DOHH2 (cell line): ENCODE measurements around the gene REG1A.

ENCODE experiments used
- H3F3A ChIP-seq: fragments of 200-600 bp; sonication (generic), shearing (Covaris generic); 2 replicates; pipeline ENCODE4 v1.6.0; 2016; ENCODE audit warnings: antibody characterized with exemption, mild to moderate bottlenecking; ENCODE audit not compliant: control insufficient read depth, insufficient read depth
- H3K27ac ChIP-seq: fragments of 200-600 bp; sonication (generic); 2 replicates; pipeline ENCODE4 v1.5.1; 2014; ENCODE audit warnings: low read depth, mild to moderate bottlenecking, low read length, moderate library complexity
- H3K27me3 ChIP-seq: fragments of 200-600 bp; sonication (generic); 2 replicates; pipeline ENCODE4 v1.6.1; 2014; ENCODE audit warnings: mild to moderate bottlenecking, low read length, mixed read lengths; ENCODE audit not compliant: control insufficient read depth
- H3K36me3 ChIP-seq: fragments of 200-600 bp; sonication (generic); 2 replicates; pipeline ENCODE4 v1.6.1; 2014; ENCODE audit warnings: mild to moderate bottlenecking, low read length, moderate library complexity, mixed read lengths; ENCODE audit not compliant: control insufficient read depth
- H3K4me1 ChIP-seq: fragments of 200-600 bp; sonication (generic); 2 replicates; pipeline ENCODE4 v1.6.1; 2014; ENCODE audit warnings: mild to moderate bottlenecking, low read length, mixed read lengths; ENCODE audit not compliant: control insufficient read depth
- H3K4me2 ChIP-seq: fragments of 200-600 bp; sonication (generic); 2 replicates; pipeline ENCODE4 v1.6.0; 2014; ENCODE audit warnings: mild to moderate bottlenecking, low read length, moderate library complexity
- H3K4me3 ChIP-seq: fragments of 200-600 bp; sonication (generic); 2 replicates; pipeline ENCODE4 v1.5.1; 2014; ENCODE audit warnings: mild to moderate bottlenecking, low read length, mixed read lengths
- H3K79me2 ChIP-seq: fragments of 200-600 bp; sonication (generic); 2 replicates; pipeline ENCODE4 v1.6.1; 2014; ENCODE audit warnings: mild to moderate bottlenecking, low read length, mixed read lengths; ENCODE audit not compliant: control insufficient read depth
- H3K9me2 ChIP-seq: fragments of 200-600 bp; sonication (generic); replicated peaks from 2 replicates; pipeline ENCODE4 v1.6.1; 2014; ENCODE audit warnings: mild to moderate bottlenecking, low read length, mixed read lengths; ENCODE audit not compliant: control insufficient read depth
- H3K9me3 ChIP-seq: fragments of 200-600 bp; sonication (generic); 2 replicates; pipeline ENCODE4 v1.6.1; 2014; ENCODE audit warnings: antibody characterized with exemption, low read length, mixed read lengths; ENCODE audit not compliant: control insufficient read depth, insufficient read depth
- H4K20me1 ChIP-seq: fragments of 200-600 bp; sonication (generic); 2 replicates; pipeline ENCODE4 v1.6.0; 2014; ENCODE audit warnings: low read depth, mild to moderate bottlenecking, antibody characterized with exemption, low read length, moderate library complexity; ENCODE audit not compliant: control insufficient read depth, insufficient read depth
- CTCF ChIP-seq: fragments of 200-600 bp; sonication (generic); IDR thresholded peaks from one replicate; pipeline ENCODE4 v1.5.1; 2014; ENCODE audit warnings: antibody characterized with exemption, mild to moderate bottlenecking, low read depth, low read length; ENCODE audit not compliant: poor library complexity, severe bottlenecking
- EZH2phosphoT487 ChIP-seq: fragments of 200-600 bp; sonication (generic); IDR thresholded peaks from 2 replicates; pipeline ENCODE4 v1.6.1; 2017; ENCODE audit warnings: borderline replicate concordance, mild to moderate bottlenecking, antibody characterized with exemption, low read length, moderate library complexity, mixed read lengths

REG1A gene

GRCh38 chr2:79114797-79115494 lies 5.3 kb upstream of the REG1A start:
- Histone ChIP-seq H3K27me3 (no peaks in the 10 kb centered on the region), H4K20me1 (no peaks in the 10 kb centered on the region), H3K79me2 (no peaks in the 10 kb centered on the region), H3K9me2 (no peaks in the 10 kb centered on the region), H3K4me3 (no peak overlapping the region), H3K9me3 (no peaks in the 10 kb centered on the region; the same call in 1 of the 2 replicates), H3K4me1 (no peaks in the 10 kb centered on the region), H3F3A (no peaks in the 10 kb centered on the region), H3K36me3 (no peaks in the 10 kb centered on the region), H3K4me2 (no peak overlapping the region), H3K27ac (no peak overlapping the region)
- TF ChIP-seq EZH2phosphoT487 = no peak
- no peak for TF ChIP-seq CTCF

GRCh38 chr2:79116997-79117928 lies 3.0 kb upstream of the REG1A start:
- no peak overlapping the region for H3K4me2 ChIP-seq
- H3K79me2 ChIP-seq = no peaks in the 10 kb centered on the region
- H3K27me3 ChIP-seq = no peaks in the 10 kb centered on the region
- no peaks in the 10 kb centered on the region for H3K36me3 ChIP-seq
- no peak overlapping the region for H3K4me3 ChIP-seq
- H3K9me2 ChIP-seq = no peaks in the 10 kb centered on the region
- no peaks in the 10 kb centered on the region for H3F3A ChIP-seq
- H3K9me3 ChIP-seq = no peaks in the 10 kb centered on the region; the same call in 1 of the 2 replicates
- no peaks in the 10 kb centered on the region for H4K20me1 ChIP-seq
- TF ChIP-seq CTCF (no peak), EZH2phosphoT487 (no peak)
- no peaks in the 10 kb centered on the region for H3K4me1 ChIP-seq
- H3K27ac ChIP-seq = no peak overlapping the region

- Histone ChIP-seq H3K4me2 (no peak overlapping the region), H3K36me3 (no peaks in the 10 kb centered on the region), H3K27ac (no peak overlapping the region), H3K4me1 (no peaks in the 10 kb centered on the region), H3K27me3 (no peaks in the 10 kb centered on the region), H3K4me3 (no peak overlapping the region), H3K79me2 (no peaks in the 10 kb centered on the region), H3K9me3 (no peaks in the 10 kb centered on the region), H3F3A (no peaks in the 10 kb centered on the region), H3K9me2 (no peaks in the 10 kb centered on the region), H4K20me1 (no peaks in the 10 kb centered on the region)
- TF ChIP-seq EZH2phosphoT487 = no peak
- no peak for TF ChIP-seq CTCF
Measured at GRCh38 chr2:79122676-79123075, 2.4 kb downstream of the REG1A start.
